Activated CD4-positive, alpha-beta T cell treated with anti-CD3 and anti-CD28 coated beads, Interleukin-2, amount 50 U/mL, for 1 hour (primary cell): ENCODE data around the gene ABCE1.
"Not testable (repeated sequence)": the region's sequence is repeated elsewhere in the genome, so short reads cannot be mapped to it uniquely, and the experiment has no call there.

Source experiments
- DNase-seq: peaks from one replicate; pipeline ENCODE4 v3.0.0-alpha.2; 2020

ABCE1 gene

GRCh38 chr4:145103496-145103895 lies 5.4 kb downstream of the ABCE1 start:
- DNase-seq = no peak

- no peak for DNase-seq
Observed at GRCh38 chr4:145107126-145107525, 9.0 kb downstream of the ABCE1 start.

GRCh38 chr4:145108128-145108527 lies 10.0 kb downstream of the ABCE1 start:
- DNase-seq = no peak

GRCh38 chr4:145125396-145125795 lies 27.3 kb downstream of the ABCE1 start:
- DNase-seq = no peak

GRCh38 chr4:145130130-145130529 lies 32.0 kb downstream of the ABCE1 start:
- no peak for DNase-seq

GRCh38 chr4:145130788-145131399 lies 32.8 kb downstream of the ABCE1 start:
- no peak for DNase-seq

GRCh38 chr4:145131848-145132247 lies 33.7 kb downstream of the ABCE1 start:
- no peak for DNase-seq

GRCh38 chr4:145132511-145133098 lies 34.5 kb downstream of the ABCE1 start:
- no peak for DNase-seq

GRCh38 chr4:145136219-145136618 lies 38.1 kb downstream of the ABCE1 start:
- DNase-seq = not testable (repeated sequence)

- DNase-seq = no peak
Observed at GRCh38 chr4:145148980-145149379, 50.9 kb downstream of the ABCE1 start.

GRCh38 chr4:145153181-145153903 lies 55.2 kb downstream of the ABCE1 start:
- no peak for DNase-seq

GRCh38 chr4:145153904-145154298 lies 55.8 kb downstream of the ABCE1 start:
- DNase-seq = no peak

GRCh38 chr4:145154573-145154972 lies 56.5 kb downstream of the ABCE1 start:
- no peak for DNase-seq

GRCh38 chr4:145155268-145155870 lies 57.3 kb downstream of the ABCE1 start:
- DNase-seq = no peak

GRCh38 chr4:145156986-145157385 lies 58.9 kb downstream of the ABCE1 start:
- DNase-seq = no peak

- DNase-seq = no peak
Observed at GRCh38 chr4:145161549-145161948, 63.4 kb downstream of the ABCE1 start.

- DNase-seq = no peak
Observed at GRCh38 chr4:145167887-145168286, 69.8 kb downstream of the ABCE1 start.

GRCh38 chr4:145168581-145169187 lies 70.6 kb downstream of the ABCE1 start:
- DNase-seq = no peak

GRCh38 chr4:145170223-145170622 lies 72.1 kb downstream of the ABCE1 start:
- DNase-seq = no peak

- DNase-seq = no peak
Observed at GRCh38 chr4:145171911-145172310, 73.8 kb downstream of the ABCE1 start.

- no peak for DNase-seq
Observed at GRCh38 chr4:145176641-145177432, 78.7 kb downstream of the ABCE1 start.

- no peak for DNase-seq
Observed at GRCh38 chr4:145177511-145177905, 79.4 kb downstream of the ABCE1 start.
